Posterior cingulate gyrus (tissue), 11 donors: ENCODE data around the gene TUBGCP6.
A peak's percentile ranks its signal among the peaks of the same experiment; 100 is the strongest.

Source experiments
- DNase-seq, 10 donors: peaks; one replicate each; pipeline versions ENCODE4 v3.0.0 to v3.0.0-alpha.2; 2020 to 2021; ENCODE audit warnings: mixed read lengths in 3 of 10
- intact Hi-C: fragments of 100-400 bp; cut with DNase I; formaldehyde crosslinking; loops from one replicate; pipeline ENCODE4 v1.15.1; 2023

Gene TUBGCP6

DNA sequence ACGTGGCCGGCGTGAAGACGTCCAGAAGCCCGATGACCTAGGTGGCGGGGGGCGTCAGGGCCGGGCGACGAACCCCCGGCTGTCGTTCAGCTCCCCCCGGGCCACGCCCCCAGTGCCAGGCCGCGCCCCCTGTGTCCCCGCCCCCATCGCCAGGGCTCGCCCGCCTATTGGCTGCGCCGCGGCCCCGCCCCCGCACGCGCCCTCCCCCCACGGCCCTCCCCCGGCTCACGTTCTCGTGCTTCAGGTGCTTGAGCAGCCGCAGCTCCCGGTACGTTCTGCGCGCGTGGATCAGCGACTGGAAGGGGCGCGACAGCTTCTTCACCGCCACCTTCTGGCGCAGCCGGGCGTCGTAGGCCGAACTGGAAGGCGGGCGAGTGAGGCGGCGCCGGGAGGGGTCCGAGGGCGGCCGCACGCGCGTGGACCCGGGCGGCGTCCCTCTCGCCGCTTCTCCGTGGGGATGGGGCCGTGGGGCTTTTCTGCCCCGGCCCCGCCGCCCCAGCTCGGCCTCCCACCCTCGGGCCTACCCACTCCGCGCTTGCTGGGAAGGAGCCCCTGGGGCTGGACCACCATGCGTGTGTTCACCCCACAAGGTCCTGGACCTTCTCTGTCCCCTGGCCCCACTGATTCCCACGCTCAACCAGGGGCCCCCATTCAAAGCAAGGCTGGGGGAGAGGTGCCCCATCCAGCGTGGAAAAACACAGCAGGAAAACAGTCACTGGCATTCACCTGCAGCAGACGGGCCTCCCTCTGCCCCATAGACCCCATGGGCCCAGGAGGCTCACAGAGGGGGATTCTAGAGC is 23.0 kb upstream of the TUBGCP6 start:
- peak in 6 of 10 donors; percentile 58 to 93 (median 72) for DNase-seq
- intact Hi-C loops: no loop called here

DNA sequence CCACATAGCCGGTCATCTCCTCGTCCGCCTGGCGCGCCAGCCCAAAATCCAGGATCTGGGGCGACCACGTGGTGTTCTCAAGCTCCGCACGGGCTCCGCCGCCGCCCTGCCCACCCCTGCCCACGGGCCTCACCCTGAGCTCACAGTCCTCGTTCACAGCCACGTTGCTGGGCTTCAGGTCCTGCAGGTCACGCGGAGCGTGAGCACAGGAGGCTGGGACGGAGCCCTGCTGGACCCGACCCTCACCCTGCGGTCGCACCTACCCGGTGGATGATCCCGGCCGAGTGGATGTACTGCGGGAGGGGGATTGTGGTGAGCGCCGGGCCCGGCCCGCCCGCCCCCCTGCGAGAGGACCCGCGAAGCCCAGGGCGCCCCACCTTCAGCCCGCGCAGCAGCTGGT is 22.2 kb upstream of the TUBGCP6 start:
- intact Hi-C loops: no loop called here
- DNase-seq: no peak

- intact Hi-C loops: no loop called here
Measured at GRCh38 chr22:50264946-50265669, 20.3 kb upstream of the TUBGCP6 start.

GRCh38 chr22:50264104-50264745 is 19.4 kb upstream of the TUBGCP6 start:
- intact Hi-C loops: no loop called here
- peak in 6 of 10 donors; percentile 65 to 95 (median 82) for DNase-seq

More at GRCh38 chr22:50264946-50265669, 20.3 kb upstream of the TUBGCP6 start:
- no peak for DNase-seq

DNA sequence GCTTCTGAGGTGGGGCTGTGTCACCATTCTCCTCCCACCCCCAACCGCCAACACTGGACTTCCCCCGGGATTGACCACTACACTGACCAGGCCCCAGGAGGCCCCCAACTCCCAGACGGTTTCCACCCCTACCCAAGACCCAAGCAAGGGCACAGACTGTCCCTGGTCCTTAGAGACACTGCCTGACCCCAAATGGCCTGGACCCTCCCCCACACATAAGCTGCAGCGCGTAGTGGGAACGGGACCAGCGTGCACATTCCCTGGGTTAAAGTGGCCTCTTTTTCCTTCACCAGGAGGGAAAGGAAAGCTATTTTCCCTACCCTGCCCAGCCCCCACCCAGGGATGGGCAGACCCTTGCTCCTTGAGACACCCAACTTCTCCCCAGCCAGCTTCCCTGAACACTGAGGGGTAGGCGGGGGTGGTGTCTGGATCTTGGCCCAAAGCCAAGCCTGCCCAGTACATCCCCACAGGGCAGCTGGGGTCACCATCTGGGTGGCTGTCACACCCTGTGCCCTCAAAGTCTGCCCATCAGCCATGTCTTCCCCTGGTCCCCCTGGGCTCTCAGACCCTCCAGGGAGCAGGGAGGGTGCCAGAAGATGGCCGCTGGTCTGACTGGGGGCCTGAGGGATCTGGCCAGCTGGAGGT is 18.3 kb upstream of the TUBGCP6 start:
- no peak for DNase-seq
- intact Hi-C loops: no loop called here

DNA sequence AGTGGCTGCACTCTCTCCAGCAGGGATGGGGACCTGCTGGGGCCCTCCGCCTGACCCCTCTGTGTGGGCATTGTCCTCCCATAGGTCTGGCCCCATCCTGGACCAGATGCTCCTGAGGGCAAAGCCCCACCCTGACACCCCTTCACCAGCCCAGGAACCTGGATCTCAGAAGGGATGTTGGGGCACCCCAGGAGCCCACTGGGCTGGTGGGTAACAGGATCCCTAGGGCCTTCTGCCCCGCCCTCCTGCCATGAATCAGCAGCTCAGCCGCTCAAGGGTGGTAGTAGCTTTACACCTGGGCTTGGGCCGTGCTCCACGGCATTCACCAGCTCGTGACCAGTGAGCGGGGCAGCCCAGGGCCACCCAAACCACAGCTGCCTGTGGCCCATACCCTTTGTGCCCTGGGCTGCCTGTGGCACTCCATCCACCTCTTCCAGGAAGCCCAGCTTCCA is 17.7 kb upstream of the TUBGCP6 start:
- intact Hi-C loops: no loop called here
- no peak for DNase-seq

DNA sequence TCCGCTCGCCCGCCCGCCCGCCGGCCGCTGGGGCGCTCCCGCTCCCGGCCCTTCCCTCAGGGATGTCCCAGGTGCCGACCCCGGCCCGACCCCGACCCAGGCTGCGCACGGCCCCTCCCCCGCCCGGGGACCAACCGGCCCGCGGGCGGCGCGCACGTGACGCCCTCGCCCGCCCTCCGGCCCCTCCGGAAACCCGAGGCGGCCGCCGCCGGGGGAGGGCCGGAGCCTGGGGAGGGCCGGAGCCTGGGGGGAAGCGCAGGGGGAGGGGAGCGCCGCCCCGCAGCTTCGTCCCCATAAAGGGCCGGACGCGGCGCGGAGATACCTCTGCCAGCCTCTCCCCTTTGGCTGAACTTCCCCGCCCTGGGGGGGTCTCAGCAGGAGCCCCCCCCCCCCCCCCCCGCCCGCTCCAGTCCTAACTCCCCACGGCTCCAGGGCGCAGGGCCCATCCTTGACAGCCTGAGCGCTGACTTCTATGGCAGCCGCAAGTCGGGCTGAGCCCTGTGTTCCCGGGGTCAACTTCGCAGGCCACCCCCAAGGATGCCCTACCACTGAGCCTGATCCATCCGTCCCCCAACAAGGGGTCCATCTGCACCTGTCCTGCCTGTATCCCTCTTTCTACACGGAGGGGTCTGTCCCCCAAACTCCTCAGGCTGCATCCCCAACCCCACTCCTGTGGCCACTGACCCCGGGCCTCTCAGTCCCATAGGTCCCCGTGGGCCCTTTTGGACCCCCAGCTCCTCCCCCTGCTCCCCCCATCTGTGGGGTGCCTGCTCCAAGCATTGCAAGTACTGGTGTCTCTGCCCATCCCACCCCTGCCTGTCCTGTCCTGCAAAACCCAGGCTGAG is 17.0 kb upstream of the TUBGCP6 start, which contains the start of gene MAPK12:
MAPK12 (minus strand) TSS at position 69 of the 845 bp plus-strand sequence. CDS start 174 bp downstream, outside the sequence.
- DNase-seq: no peak
- intact Hi-C loops: no loop called here

GRCh38 chr22:50260801-50261614 is 16.2 kb upstream of the TUBGCP6 start:
- peak in 9 of 10 donors; percentile 48 to 96 (median 75) for DNase-seq
- intact Hi-C loops: no loop called here

DNA sequence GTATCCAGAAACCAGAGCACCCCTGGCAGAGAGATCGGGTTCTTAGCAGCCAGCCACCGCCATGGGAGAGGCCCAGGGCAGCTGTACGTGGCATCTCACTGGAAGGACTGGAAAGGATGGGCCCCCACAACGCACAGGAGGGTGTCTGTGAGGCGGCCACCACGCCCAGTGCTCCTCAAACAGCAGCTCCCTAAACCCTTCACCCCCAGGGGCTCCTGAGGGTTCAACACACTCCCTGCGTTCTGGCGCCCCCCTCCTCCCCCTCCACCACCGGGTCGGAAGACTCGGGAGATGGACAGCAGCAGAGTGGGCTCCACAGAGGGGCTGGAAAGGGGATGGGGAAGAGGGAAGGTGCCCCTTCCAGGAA is 15.6 kb upstream of the TUBGCP6 start:
- DNase-seq: no peak
- intact Hi-C loops: no loop called here

DNA sequence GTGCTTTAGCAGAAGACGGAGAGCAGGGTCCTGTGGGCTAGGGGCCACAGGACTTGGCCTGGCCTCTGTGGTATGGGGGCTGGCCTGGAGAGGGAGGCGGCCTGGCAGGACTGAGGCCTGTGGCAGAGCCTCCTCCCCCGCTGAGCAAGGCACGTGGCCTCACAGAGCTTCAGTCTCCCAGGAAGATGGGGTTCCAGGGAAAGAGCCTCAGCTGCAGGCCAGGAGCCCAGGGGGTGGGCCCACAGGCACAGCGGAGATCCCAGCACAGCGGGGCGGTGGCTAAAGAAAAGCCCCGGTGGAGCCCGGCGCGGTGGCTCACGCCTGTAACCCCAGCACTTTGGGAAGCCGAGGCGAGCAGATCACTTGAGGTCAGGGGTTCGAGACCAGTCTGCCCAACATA is 14.5 kb upstream of the TUBGCP6 start:
- DNase-seq: no peak
- intact Hi-C loops: no loop called here

- intact Hi-C loops: no loop called here
- DNase-seq: no peak
Measured at GRCh38 chr22:50258361-50259292, 13.8 kb upstream of the TUBGCP6 start.

DNA sequence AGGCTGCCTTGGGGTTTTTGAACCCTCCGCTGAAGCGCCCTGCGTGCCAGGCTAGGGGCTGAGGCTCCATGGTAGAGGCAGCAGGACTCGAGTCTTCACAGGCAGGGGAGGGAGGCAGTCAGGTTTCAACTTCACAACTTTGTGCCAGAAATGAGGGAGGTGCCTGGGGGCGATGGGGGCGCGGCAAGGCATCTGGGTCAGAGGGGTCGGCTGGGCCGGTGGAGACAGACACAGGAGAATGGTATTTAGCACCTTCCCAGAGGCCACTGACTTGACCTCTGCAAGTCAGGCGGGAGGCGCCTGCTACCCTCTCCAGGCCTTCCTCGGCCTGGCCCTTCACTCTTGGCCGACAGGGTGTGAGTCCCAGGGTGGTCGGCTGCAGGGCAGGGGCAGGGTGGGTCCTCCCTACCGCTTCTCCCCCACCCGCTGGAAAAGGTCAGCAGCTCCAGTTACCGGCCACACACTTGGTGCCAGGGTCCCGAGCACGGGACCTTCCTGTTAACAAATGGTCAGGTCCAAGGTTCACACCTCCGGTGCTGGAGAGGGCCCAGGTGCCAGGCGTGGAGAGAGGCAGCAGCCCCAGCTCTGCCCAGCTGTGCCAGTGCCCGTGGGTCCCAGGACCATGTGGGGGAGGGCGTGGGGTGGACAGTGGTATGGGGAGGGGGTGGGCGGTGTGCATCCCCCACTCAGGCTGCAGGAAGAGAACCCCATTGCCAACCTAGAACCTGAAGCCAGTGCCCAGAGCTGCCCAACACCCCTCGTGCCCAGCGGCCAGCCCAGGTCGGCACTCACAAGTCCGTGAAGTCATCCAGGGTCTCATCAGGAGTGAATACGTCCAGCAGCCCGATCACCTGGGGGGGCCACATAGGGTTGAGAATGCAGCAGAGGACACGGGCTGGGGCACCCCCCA is 12.9 kb upstream of the TUBGCP6 start:
- intact Hi-C loops: no loop called here
- no peak for DNase-seq

DNA sequence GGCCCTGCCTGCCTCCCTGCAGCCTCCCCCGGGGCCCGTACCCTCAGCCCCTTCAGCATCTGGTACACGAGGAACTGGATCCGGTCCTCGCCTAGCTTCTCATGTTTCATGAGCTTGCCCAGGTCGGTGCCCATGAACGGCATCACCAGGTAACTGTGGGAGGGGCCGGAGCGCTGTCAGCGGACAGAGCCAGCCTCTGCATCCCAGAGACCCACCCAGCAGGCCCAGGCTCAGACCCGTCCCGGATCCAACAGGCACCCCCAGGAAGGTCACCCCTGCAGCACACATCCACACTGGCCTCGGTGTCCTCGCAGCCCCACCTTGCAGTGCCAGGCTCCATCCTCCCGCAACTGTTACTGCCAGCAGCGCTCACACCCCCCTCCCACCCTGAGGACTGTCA is 12.2 kb upstream of the TUBGCP6 start:
- intact Hi-C loops: no loop called here
- DNase-seq: no peak

DNA sequence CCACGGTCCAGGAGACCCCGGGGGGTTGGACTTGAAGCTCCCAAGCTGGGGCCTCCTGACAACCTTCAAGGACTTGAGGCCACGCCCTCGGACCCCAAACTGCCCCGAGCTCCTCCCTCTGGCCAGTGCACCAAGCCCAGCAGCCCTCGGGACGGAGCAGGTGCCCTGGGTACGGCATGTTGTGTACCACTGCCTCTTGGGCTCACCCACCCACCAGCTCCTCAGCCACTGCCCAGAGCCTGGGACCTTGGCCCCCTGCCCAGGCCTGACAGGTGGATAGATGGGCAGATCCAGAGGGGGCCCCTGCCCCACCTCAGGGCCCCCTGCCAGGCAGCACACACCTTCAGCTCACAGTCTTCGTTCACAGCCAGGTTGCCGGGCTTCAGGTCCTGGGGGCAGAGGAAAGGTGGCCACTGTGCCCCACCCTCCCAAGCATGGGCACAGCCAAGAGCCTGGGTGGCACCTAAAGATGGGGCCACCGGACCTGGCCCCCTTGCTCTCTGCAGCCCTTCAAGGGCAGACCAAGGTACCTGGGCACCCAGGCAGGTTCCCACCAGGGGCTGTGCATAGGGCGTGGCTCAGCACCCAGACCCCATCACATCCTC is 11.5 kb upstream of the TUBGCP6 start:
- DNase-seq: no peak
- intact Hi-C loops: no loop called here

DNA sequence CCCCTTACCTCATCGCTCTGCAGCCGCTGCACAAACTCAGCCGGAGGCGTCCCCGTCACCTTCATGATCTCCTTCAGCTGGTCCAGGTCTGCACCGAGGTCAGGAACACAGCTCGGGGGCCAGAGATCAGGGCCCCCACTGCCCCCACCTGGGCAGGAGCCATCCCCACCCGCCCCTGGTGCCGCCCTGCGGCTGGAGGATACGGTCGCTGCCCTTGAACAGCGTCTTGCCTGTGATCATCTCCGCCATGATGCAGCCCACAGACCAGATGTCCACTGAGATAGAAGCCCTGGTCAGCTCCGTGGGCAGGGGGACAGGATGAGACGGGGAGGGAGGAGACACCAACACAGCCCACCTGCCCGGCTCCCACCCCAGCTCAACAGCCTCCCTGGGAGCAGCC is 10.8 kb upstream of the TUBGCP6 start:
- no peak for DNase-seq
- intact Hi-C loops: no loop called here

- intact Hi-C loops: no loop called here
- no peak for DNase-seq
Measured at GRCh38 chr22:50255099-50255498, 10.3 kb upstream of the TUBGCP6 start.
